Lung (tissue), 12 donors: ENCODE data around the gene PIGX. TPM values are rescaled to one million over a fixed set of nuclear protein-coding genes. Genes with fewer than 3 reads are reported as not detected.

Source experiments
- ATAC-seq: fragments of 200-7000 bp; cut with Tn5 transposase; one replicate; pipeline ENCODE4 v1.9.1; 2020; ENCODE audit warnings: moderate number of reproducible peaks; ENCODE audit not compliant: insufficient read depth, low FRiP score
- DNase-seq, 3 donors: peaks; one replicate each; pipeline ENCODE4 v3.0.0-alpha.2; 2013 to 2017
- H3K27ac ChIP-seq, 2 donors: one replicate each; pipeline ENCODE4 v1.5.1; 2013; ENCODE audit warnings: mild to moderate bottlenecking in 2 of 2, moderate library complexity in 2 of 2, control low read depth in 1 of 2, inconsistent platforms in 1 of 2, low read depth in 1 of 2, low read length in 1 of 2
- H3K27me3 ChIP-seq, 3 donors: one replicate each; pipeline ENCODE4 v1.5.1; 2013; ENCODE audit warnings: low read length in 2 of 3; ENCODE audit not compliant: control insufficient read depth in 3 of 3, insufficient read depth in 3 of 3
- H3K36me3 ChIP-seq, 4 donors: one replicate each; pipeline ENCODE4 v1.5.1; 2013; ENCODE audit warnings: low read length in 4 of 4, mild to moderate bottlenecking in 1 of 4, moderate library complexity in 1 of 4; ENCODE audit not compliant: control insufficient read depth in 4 of 4, insufficient read depth in 4 of 4
- H3K4me1 ChIP-seq, 5 donors: one replicate each; pipeline ENCODE4 v1.5.1; 2013; ENCODE audit warnings: low read length in 5 of 5, mild to moderate bottlenecking in 2 of 5, moderate library complexity in 1 of 5; ENCODE audit not compliant: control insufficient read depth in 5 of 5, insufficient read depth in 5 of 5
- H3K4me3 ChIP-seq: one replicate; pipeline ENCODE4 v1.5.1; 2013; ENCODE audit warnings: mild to moderate bottlenecking, control low read depth, moderate library complexity
- H3K9ac ChIP-seq, 2 donors: one replicate each; pipeline ENCODE4 v1.5.1; 2013; ENCODE audit warnings: low read length in 2 of 2, control low read depth in 1 of 2; ENCODE audit not compliant: insufficient read depth in 1 of 2
- H3K9me3 ChIP-seq, 4 donors: one replicate each; pipeline ENCODE4 v1.5.1; 2013; ENCODE audit warnings: low read length in 3 of 4, mild to moderate bottlenecking in 1 of 4, moderate library complexity in 1 of 4; ENCODE audit not compliant: control insufficient read depth in 4 of 4, insufficient read depth in 3 of 4
- CTCF ChIP-seq: IDR thresholded peaks from 2 replicates; pipeline ENCODE4 v1.5.1; 2012; ENCODE audit warnings: mild to moderate bottlenecking; ENCODE audit errors: control extremely low read depth, extremely low read depth
- WGBS, 2 donors: extraction: QIAGEN DNeasy Blood & Tissue Kit; methylation state at CpG; one replicate each; pipeline ENCODE4 v1.1.7; 2013; 5-methylcytosine and 5-hydroxymethylcytosine counted together
- polyA plus RNA-seq, 2 donors: library from polyadenylated mRNA; stranded (reverse); fragments of 200-250 nt; gene quantifications; one replicate each; pipeline ENCODE4 v1.2.1, GENCODE V29; 2013
- total RNA-seq, 2 donors: library from RNA; depleted of rRNA in 1 of 2; stranded (reverse); fragments of >200 nt in 1 of 2; gene quantifications; one replicate each; pipeline ENCODE4 v1.2.1, GENCODE V29; 2014 to 2021
- donor health status: control.
- donor health status: control.
- donor health status: Bipolar disorder and iron deficiency.
- donor health status: healthy.
- donor health status: DM: yes; HTN: yes; CAD: no.

Gene PIGX
- total and polyA plus RNA-seq, 4 donors: 8.4 to 20.4 (median 15.5) TPM

- H3K4me1 ChIP-seq: peaks cover 0 to 4% (median 0%) of the 10 kb centered on the region in 5 donors
- H3K4me3 ChIP-seq: no peak overlapping the region
- no peak overlapping the region for H3K27ac ChIP-seq
- no peak overlapping the region for H3K9ac ChIP-seq
- no peak for ATAC-seq
- H3K9me3 ChIP-seq: no peaks in the 10 kb centered on the region
- WGBS, 2 donors: 44 to 60% methylated on average over 8 of the region's 8 CpGs
- no peak for DNase-seq
- TF ChIP-seq CTCF: no peak
- H3K36me3 ChIP-seq: no peaks in the 10 kb centered on the region
- H3K27me3 ChIP-seq: no peaks in the 10 kb centered on the region
These were observed 20.8 kb upstream of the PIGX start for GRCh38 chr3:196691386-196691785.

- Histone ChIP-seq H3K4me1 (peaks cover 0 to 4% (median 0%) of the 10 kb centered on the region in 5 donors), H3K4me3 (no peak overlapping the region), H3K27me3 (no peaks in the 10 kb centered on the region), H3K36me3 (no peaks in the 10 kb centered on the region), H3K9ac (no peak overlapping the region), H3K9me3 (no peaks in the 10 kb centered on the region), H3K27ac (no peak overlapping the region)
- no peak for TF ChIP-seq CTCF
- ATAC-seq (no peak), DNase-seq (peak in 2 of 3 donors; percentile 20 to 21)
- WGBS, 2 donors: 0% methylated on average over 1 of the region's 1 CpG
These were observed 18.0 kb upstream of the PIGX start for GRCh38 chr3:196694202-196694638.

- Histone ChIP-seq H3K27ac (peak overlapping the region in 1 of 2 donors; percentile 40), H3K9ac (no peak overlapping the region), H3K4me3 (no peak overlapping the region), H3K9me3 (no peaks in the 10 kb centered on the region), H3K27me3 (no peaks in the 10 kb centered on the region), H3K36me3 (no peaks in the 10 kb centered on the region), H3K4me1 (peaks cover 0 to 4% (median 0%) of the 10 kb centered on the region in 5 donors)
- ATAC-seq (no peak), DNase-seq (no peak)
- 92 to 94% methylated on average over 16 to 17 of the region's 17 CpGs for WGBS, 2 donors
- no peak for TF ChIP-seq CTCF
These were observed 17.0 kb upstream of the PIGX start for GRCh38 chr3:196694941-196695848.
